Prostate gland (tissue), 2 donors: Measurements from ENCODE around the gene KLK15.

Experiments used
- CTCF ChIP-seq, 4 experiments: fragments of 200-600 bp in 2 of 4; fragments of 450-650 bp in 2 of 4; sonication (generic) in 2 of 4; IDR thresholded peaks; 1 replicate in 3 of 4; 2 replicates in 1 of 4; pipeline ENCODE4 v1.5.1; 2016 to 2019; ENCODE audit warnings: antibody characterized with exemption in 4 of 4, mild to moderate bottlenecking in 2 of 4, moderate library complexity in 2 of 4
- POLR2AphosphoS5 ChIP-seq: sonication (generic); formaldehyde crosslinking; IDR thresholded peaks from one replicate; pipeline ENCODE4 v1.6.1; 2017; ENCODE audit warnings: antibody characterized with exemption

GRCh38 chr19:50877338-50877737, 44.0 kb upstream of the KLK15 start:
- TF ChIP-seq CTCF (IDR thresholded peaks at IDR 0.05), result no peak
- no peak for TF ChIP-seq POLR2AphosphoS5
